ENCODE measurements around the gene C2CD5. TPM values are rescaled to one million over a fixed set of nuclear protein-coding genes. Genes with fewer than 3 reads are reported as not detected.

C2CD5 gene
- total RNA-seq, 1 experiment from 2014 or later, result 35.4 TPM

DNA sequence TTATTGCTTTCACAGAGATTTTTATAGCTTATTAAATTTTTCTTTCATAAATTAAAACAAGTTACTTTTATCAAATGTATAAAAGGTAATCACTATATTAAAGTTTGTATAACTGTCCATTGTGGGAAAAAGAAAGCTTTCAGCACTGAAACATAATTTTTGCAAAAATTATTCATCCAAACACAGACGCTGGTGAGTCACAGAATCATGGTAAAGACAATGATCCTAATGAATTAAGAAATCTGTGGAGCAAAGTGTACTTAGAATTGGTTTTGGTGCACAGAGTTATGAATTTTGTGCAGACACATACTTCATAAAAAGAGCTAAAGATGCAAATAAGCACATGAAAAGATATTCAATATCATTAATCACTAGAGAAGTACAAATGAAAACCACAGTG lies 31.7 kb upstream of the C2CD5 start:
- TF ChIP-seq, protein P1, sequence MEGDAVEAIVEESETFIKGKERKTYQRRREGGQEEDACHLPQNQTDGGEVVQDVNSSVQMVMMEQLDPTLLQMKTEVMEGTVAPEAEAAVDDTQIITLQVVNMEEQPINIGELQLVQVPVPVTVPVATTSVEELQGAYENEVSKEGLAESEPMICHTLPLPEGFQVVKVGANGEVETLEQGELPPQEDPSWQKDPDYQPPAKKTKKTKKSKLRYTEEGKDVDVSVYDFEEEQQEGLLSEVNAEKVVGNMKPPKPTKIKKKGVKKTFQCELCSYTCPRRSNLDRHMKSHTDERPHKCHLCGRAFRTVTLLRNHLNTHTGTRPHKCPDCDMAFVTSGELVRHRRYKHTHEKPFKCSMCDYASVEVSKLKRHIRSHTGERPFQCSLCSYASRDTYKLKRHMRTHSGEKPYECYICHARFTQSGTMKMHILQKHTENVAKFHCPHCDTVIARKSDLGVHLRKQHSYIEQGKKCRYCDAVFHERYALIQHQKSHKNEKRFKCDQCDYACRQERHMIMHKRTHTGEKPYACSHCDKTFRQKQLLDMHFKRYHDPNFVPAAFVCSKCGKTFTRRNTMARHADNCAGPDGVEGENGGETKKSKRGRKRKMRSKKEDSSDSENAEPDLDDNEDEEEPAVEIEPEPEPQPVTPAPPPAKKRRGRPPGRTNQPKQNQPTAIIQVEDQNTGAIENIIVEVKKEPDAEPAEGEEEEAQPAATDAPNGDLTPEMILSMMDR (conservative IDR thresholded peaks at IDR 0.05), result no peak
- Histone ChIP-seq H2BK12ac (ENCODE audit: insufficient read length, low read depth, low read length) (no peak overlapping the region), H2BK20ac (ENCODE audit: low read depth, low read length, poor library complexity, severe bottlenecking) (no peak overlapping the region), H3K9ac (ENCODE audit: extremely low read depth, insufficient read length, low read length) (no peak overlapping the region), H4K5ac (ENCODE audit: insufficient read length, low read depth, low read length) (no peak overlapping the region), H3K4me2 (ENCODE audit: insufficient read depth, insufficient read length, low read length) (no peak overlapping the region), H3K56ac (ENCODE audit: insufficient read length, low read depth, low read length) (no peak overlapping the region), H3K23me2 (ENCODE audit: insufficient read length, low read depth, low read length, poor library complexity, severe bottlenecking) (no peaks in the 10 kb centered on the region), H3K4me1 (ENCODE audit: insufficient read depth, low read length) (no peaks in the 10 kb centered on the region; the same call in 1 of the 2 replicates), H3K18ac (ENCODE audit: insufficient read length, low read depth, low read length) (no peak overlapping the region), H3K79me2 (ENCODE audit: insufficient read depth, low read length) (no peaks in the 10 kb centered on the region), H3K27ac (ENCODE audit: insufficient read length, low read depth, low read length) (no peak overlapping the region), H4K20me1 (ENCODE audit: control insufficient read depth, insufficient read depth, insufficient read length) (no peaks in the 10 kb centered on the region), H2AK5ac (ENCODE audit: insufficient read length, low read length) (no peak overlapping the region), H4K91ac (ENCODE audit: insufficient read length, low read depth, low read length) (no peak overlapping the region), H3K79me1 (ENCODE audit: insufficient read depth, low read depth, low read length, poor library complexity, severe bottlenecking) (no peaks in the 10 kb centered on the region), H2AFZ (ENCODE audit: low read length) (no peak overlapping the region), H2BK5ac (ENCODE audit: insufficient read length, low read length) (no peak overlapping the region), H2BK120ac (ENCODE audit: low read depth, low read length, poor library complexity, severe bottlenecking) (no peak overlapping the region), H3K27me3 (ENCODE audit: insufficient read depth, low read length) (no peaks in the 10 kb centered on the region), H4K8ac (replicated peaks; ENCODE audit: insufficient read length, low read depth, low read length) (no peak overlapping the region), H3K9me3 (ENCODE audit: control insufficient read depth, low read depth, low read length) (no peaks in the 10 kb centered on the region), H3K14ac (ENCODE audit: insufficient read depth, low read length) (no peak overlapping the region), H3K23ac (ENCODE audit: insufficient read length, low read depth, low read length) (no peak overlapping the region), H2BK15ac (ENCODE audit: low read depth, low read length) (no peak overlapping the region), H3T11ph (ENCODE audit: low read length) (no peak overlapping the region), H3K4ac (ENCODE audit: low read depth, low read length) (no peak overlapping the region)
- Mint-ChIP-seq H3K4me3 (no peak overlapping the region), H3K27me3 (ENCODE audit: low read depth) (no peaks in the 10 kb centered on the region), H3K27ac (no peak overlapping the region), H3K9me3 (peaks cover 0 to 3% of the 10 kb centered on the region in 2 experiments; a peak in 2 of 5 replicates), H3K4me1 (peaks cover 3 to 4% of the 10 kb centered on the region in 2 experiments; a peak in 3 of 4 replicates), H3K36me3 (ENCODE audit: insufficient read depth in 1 of 3, low read depth in 3 of 3) (peaks cover 0 to 7% (median 3%) of the 10 kb centered on the region in 3 experiments; a peak in 4 of 7 replicates)
- WGBS (ENCODE audit: extremely low coverage, insufficient read length, low lambda C conversion rate), result no CpG with 5 or more reads among the region's 1 CpG
- DNase-seq, result no peak
